Stimulated activated naive CD8-positive, alpha-beta T cell treated with anti-CD3 and anti-CD28 coated beads, Interleukin-15, Interleukin-2, amounts not matched to agents 100 U/mL and 50 U/mL, for 24 hours (primary cell): ENCODE measurements around the gene RAB3GAP2.
"Not testable (repeated sequence)": the region's sequence is repeated elsewhere in the genome, so short reads cannot be mapped to it uniquely, and the experiment has no call there.

Source experiments
- ATAC-seq: fragments of 150-1000 bp; cut with Tn5 transposase; one replicate; pipeline ENCODE4 v1.10.0; 2021
- DNase-seq: peaks from one replicate; pipeline ENCODE4 v3.0.0; 2021

RAB3GAP2 gene

DNA sequence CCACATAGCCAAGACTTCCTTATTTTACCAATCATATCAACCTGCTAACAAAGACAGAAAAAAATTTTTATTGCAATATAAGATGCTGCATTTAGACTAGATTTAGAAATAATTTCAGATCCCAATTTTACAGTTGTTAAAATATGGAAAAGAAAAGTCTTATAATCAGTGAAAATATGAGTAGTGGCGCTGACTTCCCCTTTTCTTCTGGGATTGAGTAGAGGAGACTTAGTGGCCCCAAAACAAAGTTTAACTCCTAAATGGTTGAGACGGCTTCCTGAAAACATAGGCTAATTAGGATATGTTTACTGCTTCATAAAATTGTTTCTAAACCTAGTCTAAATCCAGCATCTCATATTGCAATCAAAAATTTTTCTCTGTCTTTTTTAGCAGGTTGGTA lies 68.4 kb downstream of the RAB3GAP2 start:
- no peak for ATAC-seq
- no peak for DNase-seq

DNA sequence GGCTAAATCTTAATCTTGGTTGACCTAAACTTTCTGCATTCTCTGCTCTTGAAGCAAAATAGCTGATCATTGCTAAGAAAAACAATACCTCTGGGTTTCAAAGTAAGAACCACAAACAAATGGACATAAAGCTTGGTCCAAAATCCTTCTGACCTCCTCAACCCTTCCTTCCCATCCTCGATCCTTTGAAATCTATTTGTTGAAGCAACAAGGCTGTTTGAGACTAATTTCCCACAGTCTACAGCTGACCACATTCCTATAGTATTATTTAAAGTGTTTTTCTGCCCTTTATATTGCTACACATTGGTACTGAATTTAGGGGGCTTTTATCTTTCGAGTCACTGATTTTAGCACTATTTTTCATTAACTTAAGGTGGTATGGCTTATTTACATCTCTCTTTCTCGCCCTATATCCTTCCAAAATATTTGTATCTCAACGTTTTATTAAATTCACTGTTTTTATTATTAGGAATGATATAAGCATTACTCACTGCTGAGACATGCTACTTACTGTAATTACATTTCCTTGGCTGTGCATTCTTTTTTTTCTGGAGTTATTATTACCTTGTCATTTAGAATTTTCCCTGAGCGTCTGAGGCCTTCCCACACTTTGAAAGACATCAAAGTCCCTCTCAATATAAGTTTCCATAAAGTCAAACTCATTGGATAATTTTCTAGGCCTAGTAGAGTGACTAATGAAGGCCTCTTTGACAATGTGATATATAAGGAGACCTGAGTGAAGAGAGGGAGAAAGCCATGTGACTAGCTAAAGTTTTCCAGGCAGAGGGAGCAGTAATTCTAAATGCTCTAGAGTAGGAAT lies 73.9 kb downstream of the RAB3GAP2 start:
- ATAC-seq (no peak), DNase-seq (no peak)

DNA sequence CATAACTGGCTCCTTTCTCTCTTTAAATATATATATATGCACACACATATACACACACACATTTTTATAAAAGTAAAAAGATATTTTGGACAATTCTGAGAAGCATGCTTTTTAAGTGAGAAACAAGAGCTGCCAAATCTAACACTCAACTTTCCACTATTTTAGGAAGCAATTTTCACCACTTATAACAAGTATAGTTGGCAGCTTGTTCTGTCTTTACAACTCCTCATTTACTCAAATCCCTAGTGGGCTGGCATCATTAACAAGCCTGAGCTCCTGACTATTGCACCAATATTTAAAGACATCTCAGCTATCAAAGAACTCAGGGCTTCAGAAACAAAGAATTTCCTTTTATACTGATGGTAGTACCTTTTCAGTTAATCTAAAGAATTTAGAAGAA lies 76.6 kb downstream of the RAB3GAP2 start:
- DNase-seq, result no peak
- ATAC-seq, result no peak

DNA sequence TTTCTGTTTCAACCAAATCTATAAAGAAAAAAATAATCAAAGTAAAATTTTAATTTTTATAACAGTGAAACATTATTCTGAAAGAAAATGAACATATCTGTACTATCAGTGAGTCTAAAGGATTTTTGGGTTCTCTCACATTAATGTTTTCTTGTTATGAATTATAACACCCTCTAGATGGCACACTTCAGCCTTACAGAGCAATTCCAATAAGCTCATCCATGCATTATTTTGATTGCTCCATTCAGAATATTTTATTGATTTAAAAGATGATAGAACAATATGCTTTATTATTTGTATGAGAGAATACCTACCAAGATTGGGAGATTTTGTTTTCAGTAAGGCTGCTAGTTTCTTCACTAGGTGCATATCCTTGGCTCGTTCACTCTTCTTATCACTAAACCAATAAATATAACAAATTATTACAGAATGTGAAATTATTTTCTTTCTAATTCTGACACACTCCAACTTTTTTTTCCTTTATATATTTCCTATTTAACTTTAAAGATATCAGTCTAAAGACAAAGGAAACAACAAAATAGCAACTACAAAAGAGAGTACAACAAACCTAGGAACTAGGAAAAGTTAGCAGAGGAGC lies 82.4 kb downstream of the RAB3GAP2 start:
- ATAC-seq (no peak), DNase-seq (no peak)

DNA sequence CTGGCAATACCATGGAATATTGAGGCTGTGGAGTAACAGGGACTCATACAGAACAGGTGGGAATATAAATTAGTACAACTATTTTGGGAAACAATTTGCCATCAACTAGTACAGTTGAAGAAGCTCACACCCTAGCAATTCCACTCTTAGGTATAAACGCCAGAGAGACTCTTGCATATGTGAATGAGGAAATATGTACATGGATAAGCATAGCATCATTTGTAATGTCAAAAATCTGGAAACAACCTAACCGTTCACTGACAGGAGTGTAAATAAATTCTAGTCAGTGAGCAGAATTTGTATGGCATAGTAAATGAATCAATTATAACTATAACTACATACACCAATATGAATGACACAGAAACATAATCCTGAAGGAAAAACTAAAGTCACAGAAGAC lies 83.7 kb downstream of the RAB3GAP2 start:
- ATAC-seq (no peak), DNase-seq (no peak)

DNA sequence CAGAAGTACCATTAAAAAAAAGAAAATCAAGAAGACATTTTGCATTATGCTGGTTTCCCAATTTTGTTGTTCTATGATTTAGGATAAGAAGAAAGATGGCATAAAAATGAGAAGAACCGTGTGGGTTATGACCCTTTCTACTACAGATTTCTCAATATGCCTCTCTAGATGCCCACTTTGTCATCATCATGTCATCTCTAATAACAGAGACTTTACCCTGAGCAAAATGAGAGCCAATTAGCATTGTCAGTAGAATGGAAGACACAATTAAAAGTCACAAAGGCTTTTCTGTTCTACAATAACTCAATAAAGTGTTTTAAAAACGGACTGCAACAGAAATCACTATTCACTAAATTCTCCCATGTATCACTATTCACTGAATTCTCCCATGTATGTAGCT lies 85.5 kb downstream of the RAB3GAP2 start:
- ATAC-seq (no peak), DNase-seq (no peak)

DNA sequence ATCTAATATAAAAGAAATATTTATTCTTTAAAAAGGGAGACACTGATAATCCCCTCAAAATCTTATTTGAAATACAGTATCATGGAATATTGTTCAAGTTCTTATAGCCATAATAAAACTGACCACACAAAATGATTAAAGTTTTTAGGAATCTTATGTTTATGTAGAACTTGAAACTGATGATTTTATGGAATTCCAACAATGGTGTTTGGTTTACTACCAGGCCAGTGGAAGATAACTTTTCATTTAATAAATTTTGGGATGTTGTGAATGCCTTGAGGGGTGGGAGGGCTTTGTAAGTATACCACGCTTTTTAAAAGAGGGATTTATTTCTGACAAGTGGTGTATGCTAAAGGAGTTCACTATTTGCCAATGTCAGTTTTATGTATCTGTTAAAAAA lies 87.7 kb downstream of the RAB3GAP2 start:
- ATAC-seq (no peak), DNase-seq (no peak)

DNA sequence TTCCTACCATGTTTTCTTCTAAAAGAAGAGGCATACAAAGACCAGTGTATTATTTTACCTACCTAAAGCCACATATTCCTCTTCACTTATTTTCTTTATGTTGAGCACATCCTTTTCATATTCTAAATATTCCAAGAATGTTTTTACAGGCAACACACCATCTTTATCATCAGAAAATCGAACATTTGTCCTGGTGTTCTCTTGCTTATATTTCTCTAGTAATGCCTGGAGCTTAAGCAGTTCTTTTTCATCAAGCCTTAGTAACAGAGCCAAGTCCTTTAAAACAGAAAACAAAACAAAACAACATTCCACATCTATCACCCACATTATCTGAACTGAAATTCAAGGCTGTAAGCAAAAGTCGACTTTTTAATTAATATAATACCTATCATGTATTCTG lies 89.6 kb downstream of the RAB3GAP2 start:
- DNase-seq, result no peak

DNA sequence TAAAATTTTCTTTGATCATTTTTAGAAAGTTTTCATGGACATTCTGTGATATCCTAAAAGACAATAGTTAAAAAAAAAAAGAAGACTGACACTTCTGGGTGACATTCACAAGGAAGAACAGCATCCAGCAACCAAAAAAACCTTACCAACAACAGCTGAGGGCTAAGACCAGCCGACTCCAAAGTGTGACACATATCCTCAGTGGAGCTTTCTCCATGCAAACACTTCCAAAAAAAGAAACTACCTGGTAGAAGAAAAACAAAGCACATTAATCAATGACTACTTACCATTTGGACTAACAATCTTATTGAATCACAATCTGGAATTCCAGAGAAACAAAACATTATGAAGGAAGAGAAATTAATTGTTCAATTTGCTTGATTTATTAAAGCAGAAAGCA lies 90.1 kb downstream of the RAB3GAP2 start:
- DNase-seq (no peak), ATAC-seq (no peak)

More for the DNA sequence above, 89.6 kb downstream of the RAB3GAP2 start:
- no peak for ATAC-seq

DNA sequence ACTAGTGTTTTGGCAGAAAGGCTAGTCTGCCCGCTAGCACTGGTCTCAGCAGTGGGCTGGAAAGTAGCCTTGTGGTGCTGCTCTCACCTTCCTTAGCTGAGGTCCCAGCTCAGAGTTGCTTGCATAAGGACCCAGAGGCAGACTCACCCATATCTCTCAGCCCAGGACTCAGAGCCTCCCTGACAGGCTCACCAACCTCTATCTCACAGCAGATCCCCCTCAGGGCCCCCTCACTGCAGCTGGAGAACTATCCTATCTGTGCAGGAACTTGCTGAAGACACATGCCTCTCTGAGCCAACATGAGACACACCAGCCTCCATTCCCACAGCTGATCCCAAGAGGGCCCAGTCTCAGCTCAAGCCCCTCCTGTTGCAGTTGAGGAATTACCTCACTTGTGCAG lies 95.7 kb downstream of the RAB3GAP2 start:
- ATAC-seq (no peak), DNase-seq (no peak)

DNA sequence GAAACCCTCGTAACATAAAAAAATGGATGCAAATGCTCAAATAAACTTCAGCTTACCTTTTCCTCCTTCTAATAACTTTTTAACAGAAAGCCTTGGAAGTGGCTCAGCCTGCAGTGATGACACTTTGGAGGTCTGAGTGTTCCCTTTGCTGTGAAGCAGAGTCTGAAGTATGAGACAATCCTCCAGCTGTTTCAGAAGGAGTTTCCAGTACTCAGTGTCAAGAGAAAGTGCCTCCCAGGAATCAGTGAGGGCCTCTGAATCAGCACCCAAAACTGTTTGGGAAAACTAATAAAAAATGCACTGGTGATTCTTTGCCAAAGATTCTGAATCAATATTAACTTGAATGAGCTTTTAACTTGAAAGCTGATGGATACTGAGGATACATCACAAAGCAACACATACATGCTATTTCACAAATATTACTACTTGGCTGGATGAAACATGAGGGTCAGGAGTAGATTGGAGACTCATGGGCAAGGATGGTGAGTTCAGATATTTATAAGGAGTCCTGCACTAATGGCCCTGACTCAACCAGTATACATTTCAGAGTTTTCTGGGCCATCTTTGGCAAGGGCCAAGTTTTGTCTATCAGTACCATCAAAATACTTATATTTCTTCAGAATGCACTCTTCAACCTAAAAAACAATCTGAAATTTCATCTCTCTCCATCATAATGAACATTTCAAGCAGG lies 101.3 kb downstream of the RAB3GAP2 start:
- no peak for DNase-seq
- ATAC-seq, result no peak

DNA sequence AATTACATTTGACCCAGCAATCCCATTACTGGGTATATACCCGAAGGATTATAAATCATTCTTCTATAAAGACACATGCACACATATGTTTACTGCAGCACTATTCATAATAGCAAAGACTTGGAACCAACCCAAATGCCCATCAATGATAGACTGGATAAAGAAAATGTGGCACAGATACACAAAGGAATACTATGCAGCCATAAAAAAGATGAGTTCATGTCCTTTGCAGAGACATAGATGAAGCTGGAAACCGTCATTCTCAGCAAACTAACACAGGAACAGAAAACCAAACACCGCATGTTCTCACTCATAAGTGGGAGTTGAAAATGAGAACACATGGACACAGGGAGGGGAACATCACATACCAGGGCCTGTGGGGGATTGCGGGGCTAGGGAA lies 102.4 kb downstream of the RAB3GAP2 start:
- not testable (repeated sequence) for ATAC-seq, DNase-seq

DNA sequence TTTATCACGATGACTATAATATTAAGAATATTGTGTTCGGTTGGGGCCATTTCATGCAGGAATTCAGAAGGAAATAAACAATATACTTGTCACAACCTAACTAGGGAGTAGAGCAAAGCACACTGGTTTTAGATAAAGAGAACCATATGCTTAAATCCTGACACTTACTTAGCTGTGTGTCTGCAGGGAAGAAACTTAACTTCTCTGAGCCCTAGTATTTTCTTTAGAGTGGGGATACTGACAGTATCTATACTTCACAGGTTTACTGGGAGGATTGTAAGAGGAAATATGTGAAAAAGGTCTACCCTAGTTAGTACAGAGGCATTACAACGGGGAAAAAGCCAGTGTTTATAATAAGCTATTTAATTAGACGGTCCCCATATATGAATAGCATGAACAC lies 105.4 kb downstream of the RAB3GAP2 start:
- DNase-seq (no peak), ATAC-seq (no peak)

DNA sequence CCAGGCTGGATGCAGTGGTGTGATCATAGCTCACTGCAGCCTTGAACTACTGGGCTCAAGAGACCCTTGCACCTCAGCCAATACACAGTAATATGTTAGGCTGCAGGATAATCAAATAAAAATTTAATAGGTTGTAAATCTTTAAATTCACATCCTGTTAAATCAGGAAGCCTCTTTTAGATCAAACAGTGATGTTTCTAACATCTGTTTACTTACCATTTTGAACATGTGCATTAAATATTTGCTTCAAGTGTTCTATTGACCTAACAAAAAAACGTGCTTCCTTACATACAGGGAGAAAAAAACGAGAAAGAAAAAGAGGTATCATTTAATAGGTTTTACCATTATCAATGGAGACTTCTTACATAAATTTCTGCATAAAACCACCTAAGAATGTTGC lies 107.7 kb downstream of the RAB3GAP2 start:
- ATAC-seq, result no peak
- no peak for DNase-seq

DNA sequence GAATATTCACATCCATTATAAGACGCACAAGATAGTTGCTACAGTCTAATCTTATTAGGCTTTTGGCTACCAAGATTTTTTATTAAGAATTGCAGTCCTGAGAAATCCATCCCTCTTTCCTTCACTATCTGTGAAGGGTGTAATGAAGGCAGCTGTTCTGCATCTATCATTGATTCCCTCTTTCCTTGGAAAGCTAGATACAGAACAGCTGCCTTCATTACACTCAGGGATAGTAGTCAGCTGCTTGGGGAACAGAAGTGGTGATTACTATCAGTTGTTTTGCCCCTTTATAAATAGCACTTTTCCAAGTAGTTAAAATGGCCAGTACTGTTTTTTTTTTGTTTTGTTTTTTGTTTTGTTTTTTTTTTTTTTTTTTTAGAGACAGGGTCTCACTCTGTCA lies 108.1 kb downstream of the RAB3GAP2 start:
- DNase-seq (no peak), ATAC-seq (no peak)

DNA sequence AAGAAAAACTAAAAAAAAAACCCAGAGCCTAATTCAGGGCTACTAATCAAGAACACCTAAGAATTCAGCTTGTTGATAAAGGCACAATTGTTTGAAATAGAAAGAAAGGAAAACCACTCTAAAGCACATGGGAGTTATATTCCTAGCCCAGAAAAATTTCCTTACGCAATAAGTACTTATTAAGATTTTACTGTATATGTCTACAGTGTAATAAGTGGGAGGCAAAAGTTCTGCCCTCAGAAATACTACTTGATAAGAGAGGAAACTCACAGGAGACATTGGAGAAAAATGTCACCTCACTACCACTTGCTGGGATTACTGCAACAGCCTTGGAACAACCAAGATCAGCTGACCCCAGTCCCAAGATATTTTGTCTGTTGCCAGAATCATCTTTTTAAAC lies 112.2 kb downstream of the RAB3GAP2 start:
- no peak for DNase-seq

DNA sequence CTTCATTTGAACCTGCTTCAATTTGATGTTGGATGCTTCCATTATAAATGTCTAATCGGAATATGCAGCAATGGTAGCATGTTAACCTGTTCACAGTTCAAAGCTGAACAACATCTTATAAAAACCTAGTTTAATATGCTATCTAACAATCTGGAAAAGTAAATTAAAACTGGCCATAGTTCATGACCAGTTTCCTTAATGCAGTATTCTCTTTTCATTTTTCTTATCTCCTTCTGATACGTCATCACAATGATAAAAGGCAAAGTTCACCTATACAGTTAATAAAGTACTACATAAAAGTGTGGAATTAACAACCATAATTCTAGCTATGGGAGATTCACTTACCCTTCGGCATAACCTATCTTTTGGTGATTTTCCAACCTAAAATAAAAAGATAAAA lies 113.2 kb downstream of the RAB3GAP2 start:
- no peak for DNase-seq
- ATAC-seq, result no peak

More for the DNA sequence above, 112.2 kb downstream of the RAB3GAP2 start:
- ATAC-seq, result no peak

DNA sequence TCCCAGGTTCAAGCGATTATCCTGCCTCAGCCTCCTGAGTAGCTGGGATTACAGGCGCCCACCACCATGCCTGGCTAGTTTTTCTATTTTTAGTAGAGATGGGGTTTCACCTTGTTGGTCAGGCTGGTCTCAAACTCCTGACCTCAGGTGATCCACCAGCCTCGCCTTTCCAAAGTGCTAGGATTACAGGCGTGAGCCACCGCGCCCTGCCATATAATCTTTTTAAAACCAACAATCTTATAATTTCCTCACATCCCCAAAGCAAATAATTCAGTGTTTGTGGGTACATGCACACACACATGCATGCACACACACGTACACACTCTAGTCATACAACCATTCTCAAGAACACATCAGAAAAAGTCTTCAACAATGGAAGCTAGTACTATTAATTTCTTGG lies 113.7 kb downstream of the RAB3GAP2 start:
- not testable (repeated sequence) for ATAC-seq, DNase-seq

DNA sequence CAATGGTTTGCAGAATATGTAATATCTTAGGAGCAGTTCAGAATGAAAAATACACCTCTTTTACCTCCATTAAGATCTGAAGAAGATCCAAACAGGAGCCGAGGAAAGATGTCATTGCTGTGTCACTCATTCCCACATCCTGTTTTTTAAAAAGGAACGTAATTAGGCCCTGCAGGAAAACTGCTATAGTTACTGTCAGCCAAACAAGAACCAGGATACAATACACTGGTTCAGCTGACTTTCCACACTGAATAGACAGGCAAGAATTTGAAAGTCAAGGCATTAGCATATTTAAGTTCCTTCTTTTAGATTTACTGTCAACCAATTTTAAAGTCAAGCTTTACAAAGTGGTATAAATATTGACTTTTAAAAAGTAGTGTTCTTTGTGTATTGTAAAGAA lies 114.5 kb downstream of the RAB3GAP2 start:
- no peak for ATAC-seq

DNA sequence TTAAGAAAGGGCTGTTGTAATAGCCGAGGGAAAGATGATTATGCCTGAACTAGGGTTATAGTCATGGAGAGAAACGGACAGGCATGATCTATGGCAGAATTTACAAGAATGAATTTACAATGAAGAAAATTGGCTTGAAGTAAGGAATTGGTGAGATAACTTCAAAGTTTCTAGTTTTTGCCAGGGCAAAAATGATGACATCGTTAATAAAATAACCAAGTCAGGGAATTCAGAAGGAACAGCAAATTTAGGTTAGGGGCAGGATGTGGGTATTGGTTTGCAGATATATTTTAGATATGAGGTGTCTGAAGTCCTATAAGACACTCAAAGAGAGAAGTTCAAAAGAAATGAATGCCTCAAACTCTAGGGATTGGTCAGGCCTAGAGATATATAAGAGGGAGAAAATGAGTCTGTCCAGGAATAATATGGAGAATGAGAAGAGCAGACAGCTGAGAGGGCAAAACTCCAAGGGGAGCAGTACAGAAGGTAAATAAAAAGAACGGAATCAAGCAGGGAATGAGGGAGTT lies 115.6 kb downstream of the RAB3GAP2 start:
- no peak for DNase-seq
- ATAC-seq, result no peak

More for the DNA sequence above, 114.5 kb downstream of the RAB3GAP2 start:
- no peak for DNase-seq

DNA sequence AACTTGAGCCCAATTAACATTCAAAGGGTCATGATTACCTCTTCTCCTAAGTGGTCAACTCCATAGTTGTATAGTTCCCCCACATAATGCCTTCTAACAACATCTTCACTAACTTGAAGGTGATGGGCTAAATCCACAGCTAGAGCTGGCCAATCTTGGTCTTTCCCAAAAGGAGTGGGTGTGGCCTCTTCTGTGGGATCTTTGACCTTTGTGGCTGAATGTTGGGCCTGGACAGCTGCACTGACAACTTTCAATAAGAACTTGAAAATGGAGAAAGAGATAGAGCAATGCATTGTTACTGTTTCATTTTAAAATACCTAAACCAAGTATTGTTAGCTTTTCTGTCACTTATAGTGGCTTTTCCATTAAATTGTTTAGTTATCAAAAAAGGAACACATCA lies 119.1 kb downstream of the RAB3GAP2 start:
- ATAC-seq (no peak), DNase-seq (no peak)

DNA sequence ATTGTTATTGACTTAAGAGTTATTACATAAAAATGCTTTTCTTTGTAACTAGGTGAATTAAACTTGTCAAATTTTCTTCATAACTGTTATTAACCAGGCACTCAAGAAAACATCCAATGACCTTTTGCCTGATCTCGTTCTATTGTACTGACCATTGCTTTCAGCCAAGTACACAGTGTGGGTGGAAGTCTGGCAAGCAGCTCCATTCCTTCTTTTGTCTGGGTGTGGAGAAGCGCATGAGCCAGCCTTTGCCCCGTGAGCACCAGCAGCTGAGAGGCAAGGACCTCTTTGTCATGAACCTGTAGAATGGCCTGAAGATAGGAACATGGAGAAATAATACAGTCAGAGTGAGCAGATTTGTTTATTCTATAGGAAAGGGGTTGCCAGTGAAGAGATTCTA lies 120.8 kb downstream of the RAB3GAP2 start:
- no peak for DNase-seq
- ATAC-seq, result no peak

DNA sequence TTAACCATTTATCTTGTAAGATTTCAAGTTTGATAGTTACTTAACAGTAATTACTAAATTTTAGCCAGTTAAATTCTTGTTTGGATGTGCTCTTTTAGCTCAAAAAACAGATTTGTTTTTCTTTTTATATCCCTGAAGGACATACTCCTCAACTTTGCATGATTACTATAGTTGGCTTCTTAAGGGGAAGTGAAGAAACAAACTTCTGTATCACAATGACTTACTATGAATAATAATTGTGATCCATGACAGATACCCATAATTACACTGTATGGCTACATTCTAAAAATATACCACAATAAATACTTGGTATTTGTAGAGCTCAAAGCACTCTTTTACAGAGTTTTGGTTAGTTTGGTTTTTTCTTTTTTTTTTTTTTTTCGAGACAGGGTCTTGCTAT lies 122.5 kb downstream of the RAB3GAP2 start:
- DNase-seq (no peak), ATAC-seq (no peak)
